H1 (cell line): ENCODE results near the gene METTL6. TPM values are rescaled to one million over a fixed set of nuclear protein-coding genes. Genes with fewer than 3 reads are reported as not detected.
"Not testable (repeated sequence)": the region's sequence is repeated elsewhere in the genome, so short reads cannot be mapped to it uniquely, and the experiment has no call there.

Source experiments
- CTCF ChIA-PET: fragments of 300-600 bp; sonication (Branson Sonifier 250); formaldehyde crosslinking; loops from one replicate; lab custom pipeline; 2021; ENCODE audit not compliant: partially characterized antibody; lab: Charles Lee
- POLR2A ChIA-PET: fragments of 300-600 bp; sonication (Branson Sonifier 250); formaldehyde crosslinking; loops from one replicate; lab custom pipeline; 2021; ENCODE audit warnings: inconsistent platforms; ENCODE audit not compliant: partially characterized antibody; lab: Charles Lee
- DNase-seq, 2 experiments: peaks; one replicate each; pipeline versions ENCODE4 v3.0.0 to v3.0.0-alpha.2; 2010 to 2022; ENCODE audit warnings: low spot score in 2 of 2, low read depth in 1 of 2, mixed read lengths in 1 of 2
- FAIRE-seq: peaks from 2 replicates; lab custom pipeline; 2011; peaks lifted over from hg19 to GRCh38; lab: Jason Lieb, UNC
- H2AFZ ChIP-seq: 2 replicates; pipeline ENCODE4 v1.8.1; 2012; ENCODE audit warnings: low read length, inconsistent platforms
- H2AK5ac ChIP-seq: 2 replicates; pipeline ENCODE4 v1.6.1; 2013; ENCODE audit warnings: low read depth, low read length
- H2BK120ac ChIP-seq: replicated peaks from 2 replicates; pipeline ENCODE3; 2013; ENCODE audit warnings: low read depth, low read length, inconsistent platforms
- H2BK12ac ChIP-seq: 2 replicates; pipeline ENCODE4 v1.6.1; 2013; ENCODE audit warnings: low read depth, low read length
- H2BK15ac ChIP-seq: 2 replicates; pipeline ENCODE4 v1.6.1; 2013; ENCODE audit warnings: low read length
- H2BK20ac ChIP-seq: 2 replicates; pipeline ENCODE4 v1.6.1; 2013; ENCODE audit warnings: low read length
- H2BK5ac ChIP-seq: 2 replicates; pipeline ENCODE4 v1.6.1; 2013; ENCODE audit warnings: low read depth, low read length
- H3K14ac ChIP-seq: 2 replicates; pipeline ENCODE4 v1.6.1; 2013; ENCODE audit warnings: inconsistent platforms; ENCODE audit not compliant: insufficient read length
- H3K18ac ChIP-seq: 2 replicates; pipeline ENCODE4 v1.6.1; 2013; ENCODE audit warnings: low read length; ENCODE audit errors: extremely low read depth
- H3K23ac ChIP-seq: 2 replicates; pipeline ENCODE4 v1.6.1; 2013; ENCODE audit warnings: inconsistent platforms; ENCODE audit not compliant: insufficient read length
- H3K23me2 ChIP-seq: 2 replicates; pipeline ENCODE4 v1.6.1; 2013; ENCODE audit warnings: low read depth, low read length
- H3K27ac ChIP-seq: 2 replicates; pipeline ENCODE4 v1.6.1; 2011; ENCODE audit warnings: low read depth, low read length, inconsistent platforms
- H3K27me3 ChIP-seq, 4 experiments: replicated peaks in 1 of 4; 1 replicate in 1 of 4; 2 replicates in 3 of 4; pipeline versions ENCODE4 v1.6.1 to v1.8.1; 2011 to 2013; ENCODE audit warnings: low read length in 3 of 4, mild to moderate bottlenecking in 3 of 4, inconsistent platforms in 2 of 4, mixed read lengths in 2 of 4, moderate library complexity in 1 of 4; ENCODE audit not compliant: control insufficient read depth in 3 of 4, insufficient read depth in 3 of 4; ENCODE audit errors: extremely low read depth in 1 of 4
- H3K36me3 ChIP-seq, 4 experiments: 2 replicates each; pipeline versions ENCODE4 v1.6.1 to v1.8.1; 2011 to 2013; ENCODE audit warnings: mild to moderate bottlenecking in 4 of 4, low read length in 3 of 4, moderate library complexity in 2 of 4, control low read depth in 1 of 4, inconsistent platforms in 1 of 4; ENCODE audit not compliant: insufficient read depth in 4 of 4, control insufficient read depth in 2 of 4
- H3K4ac ChIP-seq: replicated peaks from 2 replicates; pipeline ENCODE3; 2013; ENCODE audit warnings: low read length, low read depth, mixed read lengths, inconsistent platforms; ENCODE audit not compliant: insufficient read length
- H3K4me1 ChIP-seq, 4 experiments: replicated peaks in 1 of 4; 1 replicate in 1 of 4; 2 replicates in 3 of 4; pipeline versions ENCODE4 v1.6.1 to v1.8.1; 2011 to 2013; ENCODE audit warnings: low read length in 3 of 4, inconsistent platforms in 2 of 4, mixed read lengths in 1 of 4; ENCODE audit not compliant: insufficient read depth in 4 of 4, control insufficient read depth in 3 of 4
- H3K4me2 ChIP-seq, 2 experiments: 2 replicates each; pipeline versions ENCODE4 v1.6.1 to v1.8.1; 2011 to 2013; ENCODE audit warnings: low read depth in 2 of 2, low read length in 2 of 2, control low read depth in 1 of 2, inconsistent platforms in 1 of 2, mild to moderate bottlenecking in 1 of 2; ENCODE audit not compliant: insufficient read depth in 1 of 2
- H3K4me3 ChIP-seq, 4 experiments: fragments of 200-600, 300-600 bp in 1 of 4; sonication (generic), shearing (Covaris generic), sonication (Bioruptor Twin) in 1 of 4; 2 replicates each; pipeline versions ENCODE4 v1.5.1 to v1.8.1; 2011 to 2016; ENCODE audit warnings: low read length in 4 of 4, low read depth in 3 of 4, control low read depth in 2 of 4, inconsistent platforms in 2 of 4, mild to moderate bottlenecking in 2 of 4, mixed read lengths in 1 of 4, moderate library complexity in 1 of 4; ENCODE audit not compliant: insufficient read depth in 2 of 4; ENCODE audit errors: extremely low read depth in 1 of 4
- H3K56ac ChIP-seq: replicated peaks from 2 replicates; pipeline ENCODE3; 2013; ENCODE audit warnings: low read depth, mild to moderate bottlenecking, mixed read lengths, low read length, inconsistent platforms; ENCODE audit not compliant: insufficient read length
- H3K79me1 ChIP-seq: 2 replicates; pipeline ENCODE4 v1.6.1; 2013; ENCODE audit warnings: low read depth, low read length, control low read depth
- H3K79me2 ChIP-seq, 2 experiments: 2 replicates each; pipeline versions ENCODE4 v1.6.1 to v1.8.1; 2012 to 2013; ENCODE audit warnings: low read length in 2 of 2, mild to moderate bottlenecking in 2 of 2, inconsistent platforms in 1 of 2; ENCODE audit not compliant: insufficient read depth in 2 of 2, control insufficient read depth in 1 of 2
- H3K9ac ChIP-seq, 4 experiments: replicated peaks in 1 of 4; 1 replicate in 1 of 4; 2 replicates in 3 of 4; pipeline versions ENCODE4 v1.6.1 to v1.8.1; 2011 to 2013; ENCODE audit warnings: low read depth in 3 of 4, low read length in 3 of 4, control low read depth in 2 of 4, mild to moderate bottlenecking in 2 of 4, moderate library complexity in 2 of 4, inconsistent platforms in 1 of 4; ENCODE audit errors: extremely low read depth in 1 of 4
- H3K9me3 ChIP-seq, 2 experiments: 2 replicates each; pipeline versions ENCODE4 v1.6.1 to v1.8.1; 2012 to 2013; ENCODE audit warnings: mild to moderate bottlenecking in 2 of 2, moderate library complexity in 2 of 2, control low read depth in 1 of 2, inconsistent platforms in 1 of 2, low read depth in 1 of 2, low read length in 1 of 2, mixed read lengths in 1 of 2; ENCODE audit not compliant: insufficient read depth in 2 of 2
- H4K20me1 ChIP-seq, 2 experiments: replicated peaks in 1 of 2; 2 replicates each; pipeline versions ENCODE3 to v1.8.1; 2011 to 2013; ENCODE audit warnings: inconsistent platforms in 2 of 2, low read length in 2 of 2, mild to moderate bottlenecking in 1 of 2; ENCODE audit not compliant: insufficient read depth in 2 of 2, control insufficient read depth in 1 of 2
- H4K5ac ChIP-seq: 2 replicates; pipeline ENCODE4 v1.6.1; 2013; ENCODE audit warnings: low read length, low read depth, mixed read lengths, inconsistent platforms; ENCODE audit not compliant: insufficient read length
- H4K8ac ChIP-seq: 2 replicates; pipeline ENCODE4 v1.8.0; 2013; ENCODE audit warnings: mild to moderate bottlenecking, moderate library complexity, low read length, inconsistent platforms; ENCODE audit not compliant: insufficient read depth; ENCODE audit errors: extremely low read depth
- H4K91ac ChIP-seq: replicated peaks from 2 replicates; pipeline ENCODE3; 2013; ENCODE audit warnings: low read length, mixed read lengths, inconsistent platforms; ENCODE audit not compliant: insufficient read length
- WGBS, 2 experiments: shearing (Covaris generic) in 1 of 2; methylation state at CpG; one replicate each; pipeline versions ENCODE4 v1.1.6 to v1.1.7; 2013 to 2015; ENCODE audit warnings: low lambda C conversion rate in 2 of 2, mixed read lengths in 2 of 2, inconsistent platforms in 1 of 2, low coverage in 1 of 2, missing lambda C conversion rate in 1 of 2; ENCODE audit not compliant: insufficient replicate concordance in 2 of 2, insufficient coverage in 1 of 2, insufficient read length in 1 of 2; ENCODE audit errors: extremely low coverage in 1 of 2, missing lambda C conversion rate in 1 of 2; 5-methylcytosine and 5-hydroxymethylcytosine counted together
- polyA plus RNA-seq, 7 experiments: library from polyadenylated mRNA; depleted of rRNA in 3 of 7; stranded (reverse) in 5 of 7; unstranded in 2 of 7; fragments of >200 nt in 5 of 7; fragments of 200-250 nt in 2 of 7; gene quantifications; 1 replicate in 5 of 7; 2 replicates in 1 of 7; 4 replicates in 1 of 7; pipeline versions ENCODE4 v1.2.1 to v1.2.3, GENCODE V29; 2011 to 2013; ENCODE audit warnings: missing spikeins in 2 of 7, mixed read lengths in 2 of 7
- total RNA-seq: library from RNA; stranded (reverse); fragmentation: NEBNext Ultra II Directional; extraction: Animal tissue kit (Norgen Biotek cat#: 25700); gene quantifications from 2 replicates; pipeline ENCODE4 v1.2.1, GENCODE V29; 2021

Gene METTL6
- total and polyA plus RNA-seq, 2 of the 8 experiments (the other 6 are each of a cell fraction or from before 2014, with no cell fraction given) = 18.4 to 20.0 TPM

DNA sequence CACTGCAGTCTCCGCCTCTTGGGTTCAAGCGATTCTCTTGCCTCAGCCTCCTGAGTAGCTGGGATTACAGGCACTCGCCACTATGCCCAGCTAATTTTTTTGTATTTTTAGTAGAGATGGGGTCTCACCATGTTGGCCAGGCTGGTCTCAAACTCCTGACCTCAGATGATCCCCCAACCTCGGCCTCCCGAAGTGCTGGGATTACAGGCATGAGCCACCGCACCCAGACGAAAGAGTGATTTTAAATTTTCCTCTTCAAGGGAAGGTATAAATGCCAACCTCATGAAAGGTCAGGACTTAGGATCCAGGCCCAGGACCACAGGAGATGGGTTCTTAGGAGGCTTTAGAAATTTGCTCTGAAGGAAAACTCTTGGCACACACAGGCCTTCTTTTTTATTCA is 16.4 kb downstream of the METTL6 start:
- not testable (repeated sequence) for H3K23ac ChIP-seq, H3K9me3 ChIP-seq, H2BK15ac ChIP-seq, DNase-seq, H2AK5ac ChIP-seq, H3K4me3 ChIP-seq, H3K14ac ChIP-seq, H3K9ac ChIP-seq, H2BK5ac ChIP-seq, H2AFZ ChIP-seq, H2BK20ac ChIP-seq, H3K27me3 ChIP-seq, H3K56ac ChIP-seq, H3K4me2 ChIP-seq, H4K20me1 ChIP-seq, H3K27ac ChIP-seq, H4K91ac ChIP-seq, H3K79me2 ChIP-seq, H2BK120ac ChIP-seq, H2BK12ac ChIP-seq, H4K8ac ChIP-seq, FAIRE-seq, H3K18ac ChIP-seq, H3K23me2 ChIP-seq, H3K79me1 ChIP-seq, H3K4ac ChIP-seq, H3K4me1 ChIP-seq, H4K5ac ChIP-seq
- POLR2A ChIA-PET = interaction anchor here (0.6 kb wide), 1 partner anchor 219 kb away, joined by 3 read pairs; no protein-coding TSS in a partner anchor
- H3K36me3 ChIP-seq = peaks cover 4 to 44% (median 19%) of the 10 kb centered on the region in 4 experiments; a peak in 7 of 8 replicates
- CTCF ChIA-PET = interaction anchor here (2.9 kb wide), 1 partner anchor 143 kb away, joined by 13 read pairs; no protein-coding TSS in a partner anchor
- 95% methylated on average over 7 of the region's 7 CpGs; no CpG with 5 or more reads in 1 of the 2 experiments for WGBS, 2 experiments
